HG03025 (cell line): ENCODE data around the gene MXRA7.
"Not testable (repeated sequence)": the region's sequence is repeated elsewhere in the genome, so short reads cannot be mapped to it uniquely, and the experiment has no call there.

Experiments
- ATAC-seq: cut with Tn5 transposase; IDR thresholded peaks from one replicate; pipeline ENCODE4 v1.9.1; 2021; ENCODE audit warnings: mild to moderate bottlenecking, moderate library complexity; ENCODE audit not compliant: unreplicated experiment, low FRiP score

MXRA7 gene

GRCh38 chr17:76657505-76658241 is 53.1 kb downstream of the MXRA7 start:
- no peak for ATAC-seq

- no peak for ATAC-seq
These were observed 56.4 kb downstream of the MXRA7 start for GRCh38 chr17:76654408-76654807.

- no peak for ATAC-seq
These were observed 60.3 kb downstream of the MXRA7 start for GRCh38 chr17:76650504-76650903.

- ATAC-seq, result no peak
These were observed 64.1 kb downstream of the MXRA7 start for GRCh38 chr17:76646712-76647111.

- ATAC-seq, result no peak
These were observed 65.3 kb downstream of the MXRA7 start for GRCh38 chr17:76645481-76645880.

- no peak for ATAC-seq
These were observed 65.8 kb downstream of the MXRA7 start for GRCh38 chr17:76644995-76645394.

GRCh38 chr17:76643553-76644148 is 67.1 kb downstream of the MXRA7 start, which contains the start of gene ST6GALNAC1:
Gene ST6GALNAC1, minus strand, starts transcription at chr17:76643757. Its CDS starts 119 bp downstream, at chr17:76643638.
- no peak for ATAC-seq

- no peak for ATAC-seq
These were observed 67.8 kb downstream of the MXRA7 start for GRCh38 chr17:76642994-76643393.

- no peak for ATAC-seq
These were observed 68.7 kb downstream of the MXRA7 start for GRCh38 chr17:76642032-76642561.

GRCh38 chr17:76641501-76641900 is 69.3 kb downstream of the MXRA7 start:
- ATAC-seq, result no peak

- no peak for ATAC-seq
These were observed 70.0 kb downstream of the MXRA7 start for GRCh38 chr17:76640550-76641380.

- ATAC-seq, result no peak
These were observed 72.5 kb downstream of the MXRA7 start for GRCh38 chr17:76638263-76638662.

GRCh38 chr17:76636486-76637206 is 74.1 kb downstream of the MXRA7 start:
- not testable (repeated sequence) for ATAC-seq

- no peak for ATAC-seq
These were observed 75.0 kb downstream of the MXRA7 start for GRCh38 chr17:76635659-76636360.

GRCh38 chr17:76635039-76635438 is 75.7 kb downstream of the MXRA7 start:
- ATAC-seq, result no peak

GRCh38 chr17:76633628-76634328 is 77.0 kb downstream of the MXRA7 start:
- ATAC-seq, result no peak

- ATAC-seq, result no peak
These were observed 78.8 kb downstream of the MXRA7 start for GRCh38 chr17:76631821-76632565.

- ATAC-seq, result no peak
These were observed 80.6 kb downstream of the MXRA7 start for GRCh38 chr17:76630151-76630550.
